SH-SY5Y (cell line): ENCODE measurements around the gene MC1R.

ENCODE experiments used
- GATA2 ChIP-seq: IDR thresholded peaks from 2 replicates; pipeline ENCODE4 v1.6.1; 2011; ENCODE audit warnings: mild to moderate bottlenecking, low read depth, low read length
- GATA3 ChIP-seq: IDR thresholded peaks from 2 replicates; pipeline ENCODE4 v1.6.1; 2011; ENCODE audit warnings: low read depth, mild to moderate bottlenecking, low read length, moderate library complexity

MC1R gene

GRCh38 chr16:89890886-89891657 is 27.6 kb upstream of the MC1R start:
- TF ChIP-seq GATA2 (no peak), GATA3 (no peak)

GRCh38 chr16:89892055-89892630 is 26.5 kb upstream of the MC1R start:
- TF ChIP-seq GATA3 (no peak), GATA2 (no peak)

DNA sequence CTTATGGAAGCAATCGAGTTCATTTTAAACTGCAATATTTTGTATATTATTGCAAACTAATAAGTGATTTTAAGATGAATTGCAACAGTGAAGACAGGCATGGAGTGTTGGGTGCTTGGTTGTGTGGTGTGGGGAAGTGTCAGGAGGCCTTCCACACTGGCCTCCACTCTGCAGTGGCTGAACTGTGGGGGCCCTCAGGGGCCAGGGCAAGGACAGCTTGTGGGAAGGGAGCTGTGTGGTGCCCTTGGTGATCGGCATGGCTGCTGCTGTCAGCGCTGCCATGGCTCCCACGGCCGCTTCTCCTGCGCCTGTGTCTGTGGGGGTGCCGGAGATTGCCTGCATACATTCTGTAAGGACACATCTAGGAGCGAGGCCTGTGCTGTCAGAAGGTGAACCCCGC is 26.0 kb upstream of the MC1R start:
- TF ChIP-seq GATA2 (no peak), GATA3 (no peak)

- TF ChIP-seq GATA3 (no peak), GATA2 (no peak)
These were observed 24.8 kb upstream of the MC1R start for GRCh38 chr16:89893642-89894548.

DNA sequence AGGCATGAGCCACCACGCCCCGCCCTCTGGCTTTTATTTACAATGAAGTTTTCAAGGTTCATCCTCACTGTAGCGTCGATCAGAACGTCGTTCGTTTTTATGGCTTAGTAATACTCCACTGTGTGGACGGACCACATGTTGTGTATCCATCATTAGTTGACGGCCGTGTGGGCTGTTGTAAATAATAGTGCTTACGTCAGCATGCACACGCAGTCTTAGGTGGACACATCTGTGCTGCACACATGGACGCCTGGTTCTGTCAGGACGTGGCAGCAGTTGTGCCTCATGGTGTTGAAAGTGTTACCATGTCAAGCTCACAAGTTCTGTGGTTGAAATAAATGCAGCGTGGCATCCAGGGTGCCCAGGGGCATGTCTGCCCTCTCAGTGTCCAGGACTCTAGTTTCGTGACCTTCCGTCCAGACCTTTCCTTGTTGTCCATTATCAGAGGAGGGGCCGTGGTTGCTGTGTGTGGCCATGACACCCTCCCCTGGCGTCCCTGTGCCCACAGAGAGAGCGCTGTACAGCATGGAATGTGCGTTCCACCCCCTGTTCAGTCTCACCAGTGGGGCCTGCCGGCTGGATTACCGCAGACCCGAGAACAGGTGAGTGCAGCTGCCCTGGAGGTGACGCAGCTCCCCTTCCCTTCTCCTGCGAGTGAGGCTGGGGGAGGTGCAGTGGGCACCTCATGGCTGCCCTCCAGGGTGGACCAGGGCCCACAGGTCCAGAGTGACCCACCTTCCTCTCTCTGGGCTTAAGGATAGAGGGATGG is 23.0 kb upstream of the MC1R start:
- TF ChIP-seq GATA2 = no peak
- no peak for TF ChIP-seq GATA3

- TF ChIP-seq GATA2 = no peak
- TF ChIP-seq GATA3 = no peak
These were observed 21.5 kb upstream of the MC1R start for GRCh38 chr16:89897204-89897603.

DNA sequence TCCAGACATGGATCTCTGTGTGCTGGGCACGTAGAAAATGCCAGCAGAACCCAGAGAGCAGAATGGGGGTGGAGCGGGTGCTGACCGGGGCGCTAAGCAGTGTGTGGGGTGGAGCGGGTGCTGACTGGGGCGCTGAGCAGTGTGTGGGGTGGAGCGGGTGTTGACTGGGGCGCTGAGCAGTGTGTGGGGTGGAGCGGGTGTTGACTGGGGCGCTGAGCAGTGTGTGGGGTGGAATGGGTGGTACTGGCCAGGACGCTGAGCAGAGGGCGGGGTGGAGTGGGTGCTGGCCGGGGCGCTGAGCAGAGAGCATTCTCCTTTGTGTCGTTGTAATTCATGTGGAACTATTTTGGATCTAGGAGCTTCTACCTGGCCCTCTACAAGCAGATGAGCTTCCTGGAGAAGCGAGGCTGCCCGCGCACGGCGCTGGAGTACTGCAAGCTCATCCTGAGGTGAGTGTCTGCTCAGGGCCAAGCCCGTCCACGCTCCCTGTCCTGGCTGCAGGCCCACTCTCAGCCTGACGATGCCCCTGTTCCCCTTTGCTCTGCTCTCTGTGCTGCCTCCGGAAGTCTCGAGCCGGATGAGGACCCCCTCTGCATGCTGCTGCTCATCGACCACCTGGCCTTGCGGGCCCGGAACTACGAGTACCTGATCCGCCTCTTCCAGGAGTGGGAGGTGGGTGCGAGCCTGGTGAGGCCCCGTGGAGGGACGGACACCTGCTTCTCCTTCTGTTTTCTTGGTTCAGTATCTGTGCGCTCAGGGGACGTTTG is 20.3 kb upstream of the MC1R start:
- TF ChIP-seq GATA3 (no peak), GATA2 (no peak)

DNA sequence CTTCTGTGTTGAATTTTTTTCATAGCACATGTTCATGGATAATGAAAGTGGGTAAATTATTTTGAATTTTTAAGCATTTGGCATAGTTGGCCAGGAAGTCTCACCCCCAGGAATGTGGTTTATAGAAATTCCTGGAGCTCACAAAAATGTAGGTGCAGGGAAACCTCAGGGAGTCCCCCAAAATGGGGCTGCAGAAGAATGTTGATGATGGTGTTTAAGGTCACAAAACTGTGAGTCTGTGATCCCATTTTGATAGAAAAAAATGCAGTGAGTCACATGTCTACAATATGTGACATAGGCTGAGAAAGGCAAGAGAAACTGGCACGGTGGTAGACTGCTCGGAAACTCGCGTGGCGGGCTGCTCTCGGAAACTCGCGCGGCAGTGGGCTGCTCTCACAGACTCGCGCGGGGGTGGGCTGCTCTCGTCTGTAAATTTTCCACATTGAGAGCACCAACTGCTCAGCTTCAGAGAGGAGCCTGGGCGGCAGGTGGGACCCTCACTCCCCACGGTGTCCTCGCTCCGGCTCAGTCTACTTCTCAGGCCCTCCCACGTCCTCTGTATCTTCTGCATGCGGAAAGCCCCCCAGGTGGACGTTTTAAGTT is 18.7 kb upstream of the MC1R start:
- TF ChIP-seq GATA2 (no peak), GATA3 (no peak)

- no peak for TF ChIP-seq GATA3
- TF ChIP-seq GATA2 = no peak
These were observed 17.8 kb upstream of the MC1R start for GRCh38 chr16:89900885-89901284.

DNA sequence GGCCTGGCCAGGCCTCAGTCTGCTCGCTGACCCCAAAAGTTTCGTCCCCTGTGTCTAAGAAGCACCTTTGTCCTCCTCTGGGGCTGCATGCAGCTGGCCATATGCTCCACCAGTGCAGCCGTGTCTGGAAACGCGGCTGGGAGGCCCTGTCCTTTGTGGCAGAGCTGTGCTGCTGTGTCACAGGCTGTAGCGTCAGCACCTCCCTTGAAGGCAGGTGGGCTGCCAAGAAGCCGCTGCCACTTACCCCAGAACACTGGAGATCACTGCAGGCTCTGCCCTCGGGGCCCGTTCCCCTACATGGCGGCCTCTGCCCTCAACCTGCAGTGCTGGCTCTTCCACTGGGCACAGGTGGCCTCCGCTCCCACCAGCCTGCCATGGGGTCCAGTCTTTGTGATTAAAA is 15.7 kb upstream of the MC1R start:
- no peak for TF ChIP-seq GATA3
- no peak for TF ChIP-seq GATA2

DNA sequence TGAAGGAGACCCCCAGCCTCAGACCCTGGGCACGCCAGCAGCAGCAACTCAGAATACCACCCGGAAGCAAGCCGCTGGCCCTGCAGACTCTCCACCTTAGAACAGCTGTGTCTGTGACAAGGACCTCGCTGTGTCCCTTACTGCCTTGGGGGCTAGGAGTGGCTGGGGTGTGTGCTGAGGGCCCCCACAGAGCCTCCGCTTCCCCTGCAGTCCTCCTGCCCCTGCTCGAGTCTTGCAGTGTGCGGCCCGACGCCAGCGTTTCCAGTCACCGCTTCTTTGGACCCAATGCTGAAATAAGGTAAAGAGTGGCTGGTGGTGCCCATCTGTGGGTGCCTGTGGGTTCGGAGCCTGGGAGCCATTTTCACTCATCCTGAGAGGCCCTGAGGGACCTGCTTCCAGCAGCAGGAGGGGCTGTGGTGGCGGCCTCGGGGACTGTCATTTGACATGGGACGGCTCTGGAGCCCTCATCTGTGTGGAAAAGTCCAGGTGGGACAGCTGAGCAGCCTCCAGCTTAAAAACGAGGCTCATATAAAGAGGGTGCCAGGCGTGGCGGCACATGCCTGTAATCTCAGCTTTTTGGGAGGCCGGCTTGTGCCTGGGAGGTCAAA is 14.7 kb upstream of the MC1R start:
- TF ChIP-seq GATA3 = no peak

DNA sequence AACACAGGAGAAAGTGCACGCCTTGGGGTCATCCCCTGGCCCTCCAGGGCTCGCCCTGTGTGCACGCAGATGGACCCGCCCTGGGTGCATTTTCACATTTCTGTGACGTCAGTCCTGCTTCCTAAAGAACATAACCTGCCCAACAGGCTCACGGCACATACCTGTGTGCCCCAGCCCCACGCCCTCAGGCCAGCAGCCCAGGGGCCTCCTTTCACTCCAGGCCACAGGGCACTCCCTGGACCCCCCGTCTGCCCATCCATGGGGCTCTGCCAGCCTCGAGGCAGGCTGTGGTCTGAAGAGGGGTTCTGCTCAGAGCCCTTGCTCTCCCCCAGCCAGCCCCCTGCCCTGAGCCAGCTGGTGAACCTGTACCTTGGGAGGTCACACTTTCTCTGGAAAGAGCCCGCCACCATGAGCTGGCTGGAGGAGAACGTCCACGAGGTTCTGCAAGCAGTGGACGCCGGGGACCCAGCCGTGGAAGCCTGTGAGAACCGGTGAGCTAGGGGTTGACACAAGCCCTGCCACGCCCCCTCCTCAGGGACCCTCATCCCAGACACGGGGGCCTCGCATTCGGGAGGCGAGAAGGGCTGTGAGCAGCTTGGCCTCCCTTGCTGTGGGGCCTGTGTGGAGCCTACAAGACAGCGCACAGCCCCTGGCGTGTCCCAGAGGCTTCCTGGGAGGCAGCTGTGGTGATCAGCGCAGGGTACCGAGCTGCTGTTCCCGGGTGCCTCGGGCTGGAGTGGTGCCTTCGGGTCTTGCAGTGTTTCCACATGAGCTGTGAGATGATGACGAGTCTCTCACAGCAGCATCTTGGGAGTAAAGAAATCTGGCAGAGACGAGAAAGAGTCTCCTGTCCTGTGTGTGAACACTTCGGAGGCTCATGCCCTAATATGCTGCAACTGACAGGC is 13.8 kb upstream of the MC1R start:
- no peak for TF ChIP-seq GATA2
- TF ChIP-seq GATA3 = no peak
